HepG2 (cell line): ENCODE results near the gene NEURL4.

Source experiments
- AKAP8 ChIP-seq: sonication (generic); formaldehyde crosslinking; IDR thresholded peaks from 2 replicates; pipeline ENCODE4 v1.5.1; 2020; ENCODE audit warnings: mild to moderate bottlenecking, missing genetic modification reagents
- JDP2 ChIP-seq: sonication (generic); formaldehyde crosslinking; IDR thresholded peaks from 2 replicates; pipeline ENCODE4 v1.8.1; 2022; ENCODE audit warnings: missing genetic modification reagents, borderline replicate concordance
- SIN3A ChIP-seq: IDR thresholded peaks from 2 replicates; pipeline ENCODE4 v1.6.1; 2011; ENCODE audit warnings: low read depth, mild to moderate bottlenecking, control low read depth, low read length, borderline replicate concordance
- ZNF224 ChIP-seq: sonication (generic); formaldehyde crosslinking; IDR thresholded peaks from 2 replicates; pipeline ENCODE4 v1.5.0; 2020; ENCODE audit warnings: mild to moderate bottlenecking, missing genetic modification reagents
- ZNF317 ChIP-seq: sonication (generic); formaldehyde crosslinking; IDR thresholded peaks from 2 replicates; pipeline ENCODE4 v1.5.0; 2020; ENCODE audit warnings: mild to moderate bottlenecking, missing genetic modification reagents
- ZNF501 ChIP-seq: sonication (generic); formaldehyde crosslinking; IDR thresholded peaks from 2 replicates; pipeline ENCODE4 v1.5.1; 2020; ENCODE audit warnings: mild to moderate bottlenecking, moderate library complexity, missing genetic modification reagents
- TF ChIP-seq, protein P1 (sequence below): sonication (generic); formaldehyde crosslinking; IDR thresholded peaks from 2 replicates; pipeline ENCODE4 v1.5.0; 2020; ENCODE audit warnings: mild to moderate bottlenecking, missing genetic modification reagents, moderate library complexity
- TF ChIP-seq, protein P2 (sequence below): sonication (generic); formaldehyde crosslinking; IDR thresholded peaks from 2 replicates; pipeline ENCODE4 v1.4.0; 2020; ENCODE audit warnings: missing genetic modification reagents
- TF ChIP-seq, protein P3 (sequence below): sonication (generic); formaldehyde crosslinking; IDR thresholded peaks from 2 replicates; pipeline ENCODE4 v1.4.0; 2020; ENCODE audit warnings: missing genetic modification reagents, borderline replicate concordance

- TF ChIP-seq, protein P1, sequence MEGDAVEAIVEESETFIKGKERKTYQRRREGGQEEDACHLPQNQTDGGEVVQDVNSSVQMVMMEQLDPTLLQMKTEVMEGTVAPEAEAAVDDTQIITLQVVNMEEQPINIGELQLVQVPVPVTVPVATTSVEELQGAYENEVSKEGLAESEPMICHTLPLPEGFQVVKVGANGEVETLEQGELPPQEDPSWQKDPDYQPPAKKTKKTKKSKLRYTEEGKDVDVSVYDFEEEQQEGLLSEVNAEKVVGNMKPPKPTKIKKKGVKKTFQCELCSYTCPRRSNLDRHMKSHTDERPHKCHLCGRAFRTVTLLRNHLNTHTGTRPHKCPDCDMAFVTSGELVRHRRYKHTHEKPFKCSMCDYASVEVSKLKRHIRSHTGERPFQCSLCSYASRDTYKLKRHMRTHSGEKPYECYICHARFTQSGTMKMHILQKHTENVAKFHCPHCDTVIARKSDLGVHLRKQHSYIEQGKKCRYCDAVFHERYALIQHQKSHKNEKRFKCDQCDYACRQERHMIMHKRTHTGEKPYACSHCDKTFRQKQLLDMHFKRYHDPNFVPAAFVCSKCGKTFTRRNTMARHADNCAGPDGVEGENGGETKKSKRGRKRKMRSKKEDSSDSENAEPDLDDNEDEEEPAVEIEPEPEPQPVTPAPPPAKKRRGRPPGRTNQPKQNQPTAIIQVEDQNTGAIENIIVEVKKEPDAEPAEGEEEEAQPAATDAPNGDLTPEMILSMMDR: no peak
- TF ChIP-seq ZNF501 (CRISPR knock-in tag) (no peak), AKAP8 (CRISPR knock-in tag) (no peak), JDP2 (CRISPR knock-in tag) (no peak), SIN3A (no peak), ZNF224 (CRISPR knock-in tag) (no peak), ZNF317 (no peak)
- TF ChIP-seq, protein P2, sequence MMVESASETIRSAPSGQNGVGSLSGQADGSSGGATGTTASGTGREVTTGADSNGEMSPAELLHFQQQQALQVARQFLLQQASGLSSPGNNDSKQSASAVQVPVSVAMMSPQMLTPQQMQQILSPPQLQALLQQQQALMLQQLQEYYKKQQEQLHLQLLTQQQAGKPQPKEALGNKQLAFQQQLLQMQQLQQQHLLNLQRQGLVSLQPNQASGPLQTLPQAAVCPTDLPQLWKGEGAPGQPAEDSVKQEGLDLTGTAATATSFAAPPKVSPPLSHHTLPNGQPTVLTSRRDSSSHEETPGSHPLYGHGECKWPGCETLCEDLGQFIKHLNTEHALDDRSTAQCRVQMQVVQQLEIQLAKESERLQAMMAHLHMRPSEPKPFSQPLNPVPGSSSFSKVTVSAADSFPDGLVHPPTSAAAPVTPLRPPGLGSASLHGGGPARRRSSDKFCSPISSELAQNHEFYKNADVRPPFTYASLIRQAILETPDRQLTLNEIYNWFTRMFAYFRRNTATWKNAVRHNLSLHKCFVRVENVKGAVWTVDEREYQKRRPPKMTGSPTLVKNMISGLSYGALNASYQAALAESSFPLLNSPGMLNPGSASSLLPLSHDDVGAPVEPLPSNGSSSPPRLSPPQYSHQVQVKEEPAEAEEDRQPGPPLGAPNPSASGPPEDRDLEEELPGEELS (CRISPR knock-in tag): no peak
- TF ChIP-seq, protein P3, sequence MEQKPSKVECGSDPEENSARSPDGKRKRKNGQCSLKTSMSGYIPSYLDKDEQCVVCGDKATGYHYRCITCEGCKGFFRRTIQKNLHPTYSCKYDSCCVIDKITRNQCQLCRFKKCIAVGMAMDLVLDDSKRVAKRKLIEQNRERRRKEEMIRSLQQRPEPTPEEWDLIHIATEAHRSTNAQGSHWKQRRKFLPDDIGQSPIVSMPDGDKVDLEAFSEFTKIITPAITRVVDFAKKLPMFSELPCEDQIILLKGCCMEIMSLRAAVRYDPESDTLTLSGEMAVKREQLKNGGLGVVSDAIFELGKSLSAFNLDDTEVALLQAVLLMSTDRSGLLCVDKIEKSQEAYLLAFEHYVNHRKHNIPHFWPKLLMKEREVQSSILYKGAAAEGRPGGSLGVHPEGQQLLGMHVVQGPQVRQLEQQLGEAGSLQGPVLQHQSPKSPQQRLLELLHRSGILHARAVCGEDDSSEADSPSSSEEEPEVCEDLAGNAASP: no peak
Measured at GRCh38 chr17:7292729-7293128, 36.4 kb downstream of the NEURL4 start.
